ENCODE data around the gene OPHN1. TPM values are rescaled to one million over a fixed set of nuclear protein-coding genes. Genes with fewer than 3 reads are reported as not detected.
"Not testable (repeated sequence)": the region's sequence is repeated elsewhere in the genome, so short reads cannot be mapped to it uniquely, and the experiment has no call there.

The OPHN1 gene
- total RNA-seq, 1 experiment from 2014 or later = 3.9 TPM

GRCh38 chrX:68284281-68284904 is 148.9 kb downstream of the OPHN1 start:
- in situ Hi-C loops (cut with HindIII; ENCODE audit: low sequenced_read_pairs) = no loop called here
- DNase-seq (ENCODE audit: low spot score) = no peak

GRCh38 chrX:68273887-68274286 is 159.4 kb downstream of the OPHN1 start:
- in situ Hi-C loops (cut with HindIII; ENCODE audit: low sequenced_read_pairs) = no loop called here
- no peak for DNase-seq (ENCODE audit: low spot score)

GRCh38 chrX:68264793-68265192 is 168.5 kb downstream of the OPHN1 start:
- in situ Hi-C loops (cut with HindIII; ENCODE audit: low sequenced_read_pairs); DNase-seq (ENCODE audit: low spot score): not testable (repeated sequence)

GRCh38 chrX:68261060-68261672 is 172.1 kb downstream of the OPHN1 start:
- in situ Hi-C loops (cut with HindIII; ENCODE audit: low sequenced_read_pairs) = no loop called here
- DNase-seq (ENCODE audit: low spot score) = peak; percentile 0

GRCh38 chrX:68256990-68257389 is 176.3 kb downstream of the OPHN1 start:
- in situ Hi-C loops (cut with HindIII; ENCODE audit: low sequenced_read_pairs) = no loop called here
- DNase-seq (ENCODE audit: low spot score) = no peak

- DNase-seq (ENCODE audit: low spot score) = no peak
- in situ Hi-C loops (cut with HindIII; ENCODE audit: low sequenced_read_pairs) = no loop called here
Observed at GRCh38 chrX:68254738-68255645, 178.3 kb downstream of the OPHN1 start.

GRCh38 chrX:68252664-68253063 is 180.6 kb downstream of the OPHN1 start:
- no peak for DNase-seq (ENCODE audit: low spot score)
- in situ Hi-C loops (cut with HindIII; ENCODE audit: low sequenced_read_pairs) = no loop called here

GRCh38 chrX:68249903-68250302 is 183.4 kb downstream of the OPHN1 start:
- in situ Hi-C loops (cut with HindIII; ENCODE audit: low sequenced_read_pairs) = no loop called here
- DNase-seq (ENCODE audit: low spot score) = no peak

GRCh38 chrX:68249401-68249831 is 183.9 kb downstream of the OPHN1 start:
- in situ Hi-C loops (cut with HindIII; ENCODE audit: low sequenced_read_pairs) = no loop called here
- DNase-seq (ENCODE audit: low spot score) = no peak

GRCh38 chrX:68238568-68238967 is 194.7 kb downstream of the OPHN1 start:
- no peak for DNase-seq (ENCODE audit: low spot score)
- in situ Hi-C loops (cut with HindIII; ENCODE audit: low sequenced_read_pairs) = no loop called here

GRCh38 chrX:68234171-68234910 is 199.0 kb downstream of the OPHN1 start:
- in situ Hi-C loops (cut with HindIII; ENCODE audit: low sequenced_read_pairs) = no loop called here

GRCh38 chrX:68232206-68232605 is 201.1 kb downstream of the OPHN1 start:
- no peak for DNase-seq (ENCODE audit: low spot score)
- in situ Hi-C loops (cut with HindIII; ENCODE audit: low sequenced_read_pairs) = no loop called here

More at GRCh38 chrX:68234171-68234910, 199.0 kb downstream of the OPHN1 start:
- DNase-seq (ENCODE audit: low spot score) = no peak

GRCh38 chrX:68209008-68209407 is 224.3 kb downstream of the OPHN1 start:
- DNase-seq (ENCODE audit: low spot score) = no peak
- in situ Hi-C loops (cut with HindIII; ENCODE audit: low sequenced_read_pairs) = no loop called here

GRCh38 chrX:68204521-68205038 is 228.7 kb downstream of the OPHN1 start:
- no peak for DNase-seq (ENCODE audit: low spot score)
- in situ Hi-C loops (cut with HindIII; ENCODE audit: low sequenced_read_pairs) = no loop called here

GRCh38 chrX:68203646-68204045 is 229.6 kb downstream of the OPHN1 start:
- in situ Hi-C loops (cut with HindIII; ENCODE audit: low sequenced_read_pairs) = no loop called here
- no peak for DNase-seq (ENCODE audit: low spot score)

GRCh38 chrX:68203211-68203610 is 230.1 kb downstream of the OPHN1 start:
- DNase-seq (ENCODE audit: low spot score) = no peak
- in situ Hi-C loops (cut with HindIII; ENCODE audit: low sequenced_read_pairs) = no loop called here

- no peak for DNase-seq (ENCODE audit: low spot score)
- in situ Hi-C loops (cut with HindIII; ENCODE audit: low sequenced_read_pairs) = no loop called here
Observed at GRCh38 chrX:68199062-68199848, 234.0 kb downstream of the OPHN1 start.

GRCh38 chrX:68196939-68197791 is 236.1 kb downstream of the OPHN1 start:
- in situ Hi-C loops (cut with HindIII; ENCODE audit: low sequenced_read_pairs) = no loop called here
- peak; percentile 64 for DNase-seq (ENCODE audit: low spot score)
